ENCODE measurements around the gene MAP1LC3A. TPM values are rescaled to one million over a fixed set of nuclear protein-coding genes. Genes with fewer than 3 reads are reported as not detected.
A peak's percentile ranks its signal among the peaks of the same experiment; 100 is the strongest.

Gene MAP1LC3A
- total RNA-seq, 1 donor from 2014 or later, result 17.5 TPM

DNA sequence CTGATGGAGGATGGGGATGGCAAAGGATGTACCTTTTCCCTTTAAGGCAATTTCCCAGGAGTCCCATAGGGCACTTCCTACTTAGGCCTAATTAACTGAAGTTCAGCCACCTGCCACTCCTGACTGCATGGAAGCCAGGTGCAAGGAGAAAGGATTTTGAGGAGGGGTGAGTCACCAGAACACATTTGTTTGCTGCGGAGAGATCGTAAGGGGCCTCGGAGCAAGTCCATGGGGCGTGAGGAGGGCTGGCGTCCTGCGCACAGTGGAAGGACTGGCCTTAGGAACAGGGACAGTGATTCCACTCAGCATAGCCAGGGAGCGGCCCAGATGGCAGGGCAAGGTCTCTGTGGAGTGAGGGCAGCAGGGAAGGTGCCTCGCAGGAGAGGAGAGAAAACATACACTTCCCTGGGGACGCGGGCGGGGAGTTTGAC, 11.8 kb upstream of the MAP1LC3A start:
- Mint-ChIP-seq H3K27ac (ENCODE audit: unreplicated experiment) (peak overlapping the region; percentile 72), H3K4me1 (peaks cover 5% of the 10 kb centered on the region), H3K27me3 (ENCODE audit: low read depth) (peaks cover 6% of the 10 kb centered on the region), H3K36me3 (ENCODE audit: low read depth) (no peaks in the 10 kb centered on the region), H3K4me3 (no peak overlapping the region), H3K9me3 (no peaks in the 10 kb centered on the region)
- TF ChIP-seq, protein P1, sequence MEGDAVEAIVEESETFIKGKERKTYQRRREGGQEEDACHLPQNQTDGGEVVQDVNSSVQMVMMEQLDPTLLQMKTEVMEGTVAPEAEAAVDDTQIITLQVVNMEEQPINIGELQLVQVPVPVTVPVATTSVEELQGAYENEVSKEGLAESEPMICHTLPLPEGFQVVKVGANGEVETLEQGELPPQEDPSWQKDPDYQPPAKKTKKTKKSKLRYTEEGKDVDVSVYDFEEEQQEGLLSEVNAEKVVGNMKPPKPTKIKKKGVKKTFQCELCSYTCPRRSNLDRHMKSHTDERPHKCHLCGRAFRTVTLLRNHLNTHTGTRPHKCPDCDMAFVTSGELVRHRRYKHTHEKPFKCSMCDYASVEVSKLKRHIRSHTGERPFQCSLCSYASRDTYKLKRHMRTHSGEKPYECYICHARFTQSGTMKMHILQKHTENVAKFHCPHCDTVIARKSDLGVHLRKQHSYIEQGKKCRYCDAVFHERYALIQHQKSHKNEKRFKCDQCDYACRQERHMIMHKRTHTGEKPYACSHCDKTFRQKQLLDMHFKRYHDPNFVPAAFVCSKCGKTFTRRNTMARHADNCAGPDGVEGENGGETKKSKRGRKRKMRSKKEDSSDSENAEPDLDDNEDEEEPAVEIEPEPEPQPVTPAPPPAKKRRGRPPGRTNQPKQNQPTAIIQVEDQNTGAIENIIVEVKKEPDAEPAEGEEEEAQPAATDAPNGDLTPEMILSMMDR (conservative IDR thresholded peaks at IDR 0.05), result no peak
- no peak for DNase-seq (ENCODE audit: low read depth, low spot score)

DNA sequence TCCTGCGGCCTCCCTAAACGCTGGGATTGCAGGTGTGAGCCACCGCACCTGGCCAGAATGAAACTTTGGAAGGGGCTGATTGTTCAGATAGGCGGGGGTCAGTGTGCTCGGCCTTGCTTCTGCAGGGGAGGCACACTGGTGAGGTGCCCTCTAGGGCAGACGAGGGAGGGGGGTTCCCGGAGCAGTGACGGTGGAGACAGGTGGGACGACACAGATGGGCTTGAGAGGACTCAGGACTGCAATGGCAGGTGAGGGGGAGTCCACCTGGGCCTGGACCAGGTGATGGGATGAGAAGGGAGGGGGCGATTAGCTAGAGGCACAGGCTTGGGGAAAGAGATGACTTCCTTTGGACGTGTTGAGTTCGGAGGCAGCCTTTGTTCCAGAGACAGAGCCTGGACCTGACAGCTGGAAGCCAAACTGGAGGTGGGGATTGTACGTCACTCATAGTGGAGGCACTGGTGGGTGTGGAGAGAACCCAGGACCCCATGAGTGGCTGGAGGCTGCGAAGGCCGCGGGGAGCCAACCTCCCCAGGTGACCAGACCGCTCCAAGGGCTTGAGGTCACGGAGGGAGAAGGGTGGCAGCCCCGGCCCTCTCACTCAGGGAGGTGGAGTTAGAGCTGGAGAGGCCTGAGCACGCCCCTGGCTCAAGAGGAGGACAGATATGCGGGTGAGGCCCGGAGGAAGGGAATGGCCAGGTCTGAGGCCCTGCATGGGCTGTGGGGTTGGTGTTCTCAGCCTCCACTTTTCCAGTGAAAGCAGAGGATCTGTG, 10.5 kb upstream of the MAP1LC3A start:
- H3K4me1 Mint-ChIP-seq, result peaks cover 5% of the 10 kb centered on the region
- H3K9me3 Mint-ChIP-seq, result no peaks in the 10 kb centered on the region
- TF ChIP-seq, protein P1 (conservative IDR thresholded peaks at IDR 0.05), result no peak
- no peak for DNase-seq (ENCODE audit: low read depth, low spot score)
- H3K36me3 Mint-ChIP-seq (ENCODE audit: low read depth), result no peaks in the 10 kb centered on the region
- H3K4me3 Mint-ChIP-seq, result no peak overlapping the region
- peaks cover 6% of the 10 kb centered on the region for H3K27me3 Mint-ChIP-seq (ENCODE audit: low read depth)
- peak overlapping the region; percentile 4 for H3K27ac Mint-ChIP-seq (ENCODE audit: unreplicated experiment)

DNA sequence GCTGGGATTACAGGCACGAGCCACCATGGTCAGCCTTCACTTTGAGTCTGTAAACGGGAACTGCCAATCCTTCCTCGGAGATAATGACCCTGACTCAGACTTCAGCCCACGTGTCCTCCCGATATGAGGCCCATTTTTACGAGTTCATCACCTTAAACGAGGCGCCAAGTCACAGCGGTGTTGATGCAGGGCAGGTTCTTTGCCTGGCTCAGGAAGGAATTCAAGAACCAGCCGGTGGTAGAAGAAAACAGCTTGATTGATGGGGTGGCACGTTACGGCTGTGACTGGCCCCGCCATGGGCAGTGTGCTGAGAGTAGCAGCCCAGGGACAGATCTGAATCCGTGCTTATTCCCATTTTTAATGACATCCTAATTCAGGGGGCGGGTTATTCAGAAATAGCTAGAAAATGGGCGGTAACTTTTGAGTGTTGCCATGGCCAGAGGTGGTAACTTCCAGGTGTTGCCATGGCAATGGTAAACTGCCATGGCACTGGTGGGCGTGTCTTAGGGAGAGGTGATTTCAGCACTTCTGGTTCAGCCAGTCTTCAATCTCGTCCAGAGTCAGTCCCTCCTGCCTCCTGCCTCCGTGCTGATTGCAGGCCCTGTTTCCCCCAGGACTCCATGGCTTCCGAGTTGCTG, 9.1 kb upstream of the MAP1LC3A start:
- TF ChIP-seq, protein P1 (conservative IDR thresholded peaks at IDR 0.05), result no peak
- H3K9me3 Mint-ChIP-seq, result no peaks in the 10 kb centered on the region
- no peak overlapping the region for H3K4me3 Mint-ChIP-seq
- DNase-seq (ENCODE audit: low read depth, low spot score), result no peak
- no peaks in the 10 kb centered on the region for H3K4me1 Mint-ChIP-seq
- no peaks in the 10 kb centered on the region for H3K36me3 Mint-ChIP-seq (ENCODE audit: low read depth)
- peaks cover 6% of the 10 kb centered on the region for H3K27me3 Mint-ChIP-seq (ENCODE audit: low read depth)
- H3K27ac Mint-ChIP-seq (ENCODE audit: unreplicated experiment), result peak overlapping the region; percentile 73

DNA sequence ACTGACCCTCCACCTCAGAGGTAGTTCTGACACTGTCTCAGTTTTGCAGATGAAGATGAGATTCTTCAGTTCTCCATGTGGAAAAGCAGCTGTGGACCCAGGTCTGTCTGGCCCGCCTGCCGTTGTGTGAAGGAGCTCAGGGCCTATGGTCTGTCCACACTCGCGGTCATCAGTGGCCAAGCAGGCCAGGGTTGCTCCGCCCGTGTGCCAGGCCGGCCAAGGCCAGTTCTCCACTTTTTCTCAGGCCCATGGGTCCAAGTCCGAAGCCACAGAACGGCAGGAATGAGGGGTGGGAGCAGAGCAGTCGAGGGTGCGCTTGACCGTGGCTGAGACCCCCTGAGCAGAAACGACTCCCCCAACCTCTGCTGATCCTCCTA, 8.6 kb upstream of the MAP1LC3A start:
- H3K4me3 Mint-ChIP-seq, result no peak overlapping the region
- H3K9me3 Mint-ChIP-seq, result no peaks in the 10 kb centered on the region
- no peak overlapping the region for H3K27ac Mint-ChIP-seq (ENCODE audit: unreplicated experiment)
- TF ChIP-seq, protein P1 (conservative IDR thresholded peaks at IDR 0.05), result no peak
- DNase-seq (ENCODE audit: low read depth, low spot score), result no peak
- peaks cover 4% of the 10 kb centered on the region for H3K27me3 Mint-ChIP-seq (ENCODE audit: low read depth)
- no peaks in the 10 kb centered on the region for H3K36me3 Mint-ChIP-seq (ENCODE audit: low read depth)
- no peaks in the 10 kb centered on the region for H3K4me1 Mint-ChIP-seq

DNA sequence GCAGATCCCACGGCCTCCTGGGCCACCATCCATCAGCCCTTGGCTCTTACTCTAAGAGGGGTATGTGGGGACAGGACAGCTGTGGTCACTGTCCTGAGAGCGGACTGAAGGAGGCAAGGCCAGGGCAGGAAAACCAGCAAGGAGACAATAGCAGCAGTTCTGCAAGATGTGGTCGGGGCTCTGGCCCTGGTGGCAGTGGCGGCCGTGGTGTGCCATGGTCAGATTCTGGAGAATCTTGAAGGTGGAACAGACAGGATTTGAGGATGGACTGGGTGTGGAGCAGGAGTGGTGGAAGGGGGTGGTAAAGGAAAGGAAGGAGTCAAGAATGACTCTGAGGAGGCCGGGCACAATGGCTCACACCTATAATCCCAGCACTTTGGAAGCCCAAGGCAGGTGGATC, 5.9 kb upstream of the MAP1LC3A start:
- no peaks in the 10 kb centered on the region for H3K27me3 Mint-ChIP-seq (ENCODE audit: low read depth)
- no peaks in the 10 kb centered on the region for H3K4me1 Mint-ChIP-seq
- no peaks in the 10 kb centered on the region for H3K9me3 Mint-ChIP-seq
- DNase-seq (ENCODE audit: low read depth, low spot score), result no peak
- TF ChIP-seq, protein P1 (conservative IDR thresholded peaks at IDR 0.05), result no peak
- no peak overlapping the region for H3K27ac Mint-ChIP-seq (ENCODE audit: unreplicated experiment)
- H3K36me3 Mint-ChIP-seq (ENCODE audit: low read depth), result no peaks in the 10 kb centered on the region
- H3K4me3 Mint-ChIP-seq, result peak overlapping the region; percentile 9
